Heart left ventricle (tissue), 13 donors: Measurements from ENCODE around the gene DNER.

ENCODE experiments used
- POLR2A ChIP-seq, 2 donors: fragments of 450-650 bp; IDR thresholded peaks; one replicate each; pipeline ENCODE4 v1.6.1; 2017; ENCODE audit warnings: antibody characterized with exemption in 2 of 2, mild to moderate bottlenecking in 2 of 2, moderate library complexity in 2 of 2
- TF ChIP-seq, protein P1 (sequence below), 12 donors: fragments of 200-600 bp; sonication (generic) in 4 of 12; IDR thresholded peaks; one replicate each; pipeline versions ENCODE4 v1.5.0 to v1.8.0; 2018 to 2022; ENCODE audit warnings: antibody characterized with exemption in 12 of 12, mild to moderate bottlenecking in 5 of 12
- donor health status: ischemic (EF 13 %, LVEDD 7.1; RV severe dilation, severe dysfunction).
- donor health status: DM: no; HTN: yes; CAD: no.
- donor health status: DM: no; HTN: no; CAD: no.
- donor health status: ischemic (EF 25% LVEDD 6.9; RV normal size, moderate dysfunction).
- donor health status: ischemic (EF 25% LVEDD 5.7; RV mildly dilated, moderate dysfunction).
- donor health status: ischemic (EF 35%, LVEDD 5.7; RV mildly dilated, moderate dysfunction).
- donor health status: nonischemic (EF 11% LVEDD 7.7; RV severe dilation, severe dysfunction).
- donor health status: DM: yes; HTN: yes; CAD: no.
- donor health status: PGD.
- donor health status: ischemic (EF 29% LVEDD 5.4; RV normal size, mild dysfunction).
- donor health status: nonischemic (EF 23%, LVEDD 6.1; RV moderate dilation, normal function).

- TF ChIP-seq, protein P1, sequence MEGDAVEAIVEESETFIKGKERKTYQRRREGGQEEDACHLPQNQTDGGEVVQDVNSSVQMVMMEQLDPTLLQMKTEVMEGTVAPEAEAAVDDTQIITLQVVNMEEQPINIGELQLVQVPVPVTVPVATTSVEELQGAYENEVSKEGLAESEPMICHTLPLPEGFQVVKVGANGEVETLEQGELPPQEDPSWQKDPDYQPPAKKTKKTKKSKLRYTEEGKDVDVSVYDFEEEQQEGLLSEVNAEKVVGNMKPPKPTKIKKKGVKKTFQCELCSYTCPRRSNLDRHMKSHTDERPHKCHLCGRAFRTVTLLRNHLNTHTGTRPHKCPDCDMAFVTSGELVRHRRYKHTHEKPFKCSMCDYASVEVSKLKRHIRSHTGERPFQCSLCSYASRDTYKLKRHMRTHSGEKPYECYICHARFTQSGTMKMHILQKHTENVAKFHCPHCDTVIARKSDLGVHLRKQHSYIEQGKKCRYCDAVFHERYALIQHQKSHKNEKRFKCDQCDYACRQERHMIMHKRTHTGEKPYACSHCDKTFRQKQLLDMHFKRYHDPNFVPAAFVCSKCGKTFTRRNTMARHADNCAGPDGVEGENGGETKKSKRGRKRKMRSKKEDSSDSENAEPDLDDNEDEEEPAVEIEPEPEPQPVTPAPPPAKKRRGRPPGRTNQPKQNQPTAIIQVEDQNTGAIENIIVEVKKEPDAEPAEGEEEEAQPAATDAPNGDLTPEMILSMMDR (IDR thresholded peaks at IDR 0.05): no peak
- TF ChIP-seq POLR2A (IDR thresholded peaks at IDR 0.05): no peak
These were observed 59.9 kb downstream of the DNER start for GRCh38 chr2:229654437-229654836.
